ENCODE measurements around the gene OR10A5.

OR10A5 gene

GRCh38 chr11:6889835-6890234, 44.4 kb downstream of the OR10A5 start:
- no peak for TF ChIP-seq CTCF (IDR thresholded peaks at IDR 0.05; ENCODE audit: low read depth, low read length)
- no peak for DNase-seq (ENCODE audit: low read depth in 2 of 2)
- no peak overlapping the region for H3K4me3 ChIP-seq (replicated peaks in 1 of 2; ENCODE audit: low read depth in 2 of 2, low read length in 2 of 2)

- no peak for TF ChIP-seq CTCF (IDR thresholded peaks at IDR 0.05; ENCODE audit: low read depth, low read length)
- DNase-seq (ENCODE audit: low read depth in 2 of 2), result no peak
- no peak within 1 kb of the TSS for H3K4me3 ChIP-seq (replicated peaks in 1 of 2; ENCODE audit: low read depth in 2 of 2, low read length in 2 of 2)
Measured at GRCh38 chr11:6892400-6892799, 46.9 kb downstream of the OR10A5 start, which contains the start of gene OR2D2. OR2D2 (minus strand) TSS chr11:6892500; CDS start chr11:6892500, 0 bp downstream.

- no peak for DNase-seq (ENCODE audit: low read depth in 2 of 2)
- TF ChIP-seq CTCF (IDR thresholded peaks at IDR 0.05; ENCODE audit: low read depth, low read length), result no peak
Measured at GRCh38 chr11:6894097-6894496, 48.6 kb downstream of the OR10A5 start.

GRCh38 chr11:6895010-6895409, 49.5 kb downstream of the OR10A5 start:
- no peak for DNase-seq (ENCODE audit: low read depth in 2 of 2)
- no peak for TF ChIP-seq CTCF (IDR thresholded peaks at IDR 0.05; ENCODE audit: low read depth, low read length)
- H3K4me3 ChIP-seq (replicated peaks in 1 of 2; ENCODE audit: low read depth in 2 of 2, low read length in 2 of 2), result no peak overlapping the region

More at GRCh38 chr11:6894097-6894496, 48.6 kb downstream of the OR10A5 start:
- H3K4me3 ChIP-seq (replicated peaks in 1 of 2; ENCODE audit: low read depth in 2 of 2, low read length in 2 of 2), result no peak overlapping the region
